ACC112 (cell line): ENCODE measurements around the gene CCDC187.
A peak's percentile ranks its signal among the peaks of the same experiment; 100 is the strongest.
"Not testable (repeated sequence)": the region's sequence is repeated elsewhere in the genome, so short reads cannot be mapped to it uniquely, and the experiment has no call there.

ENCODE experiments used
- H2AFZ ChIP-seq: fragments of 200-600 bp; sonication (generic); one replicate; pipeline ENCODE4 v1.6.0; 2017; ENCODE audit warnings: antibody characterized with exemption, low read length; ENCODE audit not compliant: unreplicated experiment
- H3K27ac ChIP-seq: fragments of 200-600 bp; sonication (generic); 2 replicates; pipeline ENCODE4 v1.5.1; 2014; ENCODE audit warnings: low read depth, mild to moderate bottlenecking, antibody characterized with exemption, low read length, moderate library complexity
- H3K27me3 ChIP-seq: fragments of 200-600 bp; sonication (generic); 2 replicates; pipeline ENCODE4 v1.6.1; 2014; ENCODE audit warnings: mild to moderate bottlenecking, antibody characterized with exemption, low read length, moderate library complexity, mixed read lengths; ENCODE audit not compliant: insufficient read depth
- H3K36me3 ChIP-seq: fragments of 200-600 bp; sonication (generic); 2 replicates; pipeline ENCODE4 v1.6.1; 2016; ENCODE audit warnings: mild to moderate bottlenecking, antibody characterized with exemption, low read length, moderate library complexity, mixed read lengths; ENCODE audit not compliant: insufficient read depth
- H3K4me1 ChIP-seq: fragments of 200-600 bp; sonication (generic); one replicate; pipeline ENCODE4 v1.6.1; 2016; ENCODE audit warnings: low read length, mixed read lengths; ENCODE audit not compliant: insufficient read depth, unreplicated experiment, control insufficient read depth
- H3K4me3 ChIP-seq: fragments of 200-600 bp; sonication (generic); 2 replicates; pipeline ENCODE4 v1.5.1; 2014; ENCODE audit warnings: mild to moderate bottlenecking, low read depth, low read length
- H3K79me2 ChIP-seq: fragments of 200-600 bp; sonication (generic); one replicate; pipeline ENCODE4 v1.6.0; 2016; ENCODE audit warnings: low read length; ENCODE audit not compliant: control insufficient read depth, unreplicated experiment, insufficient read depth

Gene CCDC187

GRCh38 chr9:136303825-136304416, at the start of gene CCDC187:
CCDC187 (minus strand) TSS chr9:136304094; CDS start chr9:136303830, 264 bp downstream.
- Histone ChIP-seq H3K36me3 (no peaks in the 10 kb centered on the region), H2AFZ (no peak within 1 kb of the TSS), H3K27me3 (no peaks in the 10 kb centered on the region), H3K4me1 (no peaks in the 10 kb centered on the region), H3K79me2 (no peaks in the 10 kb centered on the region), H3K4me3 (no peak within 1 kb of the TSS), H3K27ac (no peak within 1 kb of the TSS)

GRCh38 chr9:136353088-136353487, 49.2 kb upstream of the CCDC187 start:
- H3K36me3 ChIP-seq, result peaks cover 5% of the 10 kb centered on the region; the same call in 1 of the 2 replicates
- no peaks in the 10 kb centered on the region for H3K27me3 ChIP-seq
- peaks cover 6% of the 10 kb centered on the region for H3K4me1 ChIP-seq

GRCh38 chr9:136352682-136353081, 48.8 kb upstream of the CCDC187 start:
- Histone ChIP-seq H2AFZ (no peak overlapping the region), H3K4me1 (peaks cover 6% of the 10 kb centered on the region), H3K36me3 (peaks cover 5% of the 10 kb centered on the region; the same call in 1 of the 2 replicates), H3K27me3 (no peaks in the 10 kb centered on the region), H3K79me2 (no peaks in the 10 kb centered on the region), H3K27ac (no peak overlapping the region), H3K4me3 (no peak overlapping the region)

More at GRCh38 chr9:136353088-136353487, 49.2 kb upstream of the CCDC187 start:
- H3K4me3 ChIP-seq, result no peak overlapping the region
- no peak overlapping the region for H2AFZ ChIP-seq
- H3K27ac ChIP-seq, result no peak overlapping the region
- H3K79me2 ChIP-seq, result no peaks in the 10 kb centered on the region

- not testable (repeated sequence) for H3K4me3 ChIP-seq, H2AFZ ChIP-seq, H3K4me1 ChIP-seq, H3K36me3 ChIP-seq, H3K79me2 ChIP-seq, H3K27me3 ChIP-seq, H3K27ac ChIP-seq
Observed at GRCh38 chr9:136351868-136352267, 48.0 kb upstream of the CCDC187 start.

GRCh38 chr9:136351252-136351800, 47.4 kb upstream of the CCDC187 start:
- Histone ChIP-seq H3K4me3 (no peak overlapping the region), H3K79me2 (no peaks in the 10 kb centered on the region), H3K4me1 (peaks cover 11% of the 10 kb centered on the region), H3K36me3 (peaks cover 2% of the 10 kb centered on the region; the same call in 1 of the 2 replicates), H3K27me3 (no peaks in the 10 kb centered on the region), H2AFZ (no peak overlapping the region), H3K27ac (no peak overlapping the region)

- Histone ChIP-seq H3K4me1 (peaks cover 22% of the 10 kb centered on the region), H3K36me3 (no peaks in the 10 kb centered on the region)
Observed at GRCh38 chr9:136349546-136349945, 45.7 kb upstream of the CCDC187 start.

GRCh38 chr9:136348691-136349090, 44.8 kb upstream of the CCDC187 start:
- peaks cover 21% of the 10 kb centered on the region for H3K4me1 ChIP-seq

More at GRCh38 chr9:136349546-136349945, 45.7 kb upstream of the CCDC187 start:
- Histone ChIP-seq H3K4me3 (no peak overlapping the region), H2AFZ (no peak overlapping the region), H3K27me3 (no peaks in the 10 kb centered on the region), H3K79me2 (no peaks in the 10 kb centered on the region), H3K27ac (no peak overlapping the region)

GRCh38 chr9:136347472-136348256, 43.8 kb upstream of the CCDC187 start:
- H3K79me2 ChIP-seq, result no peaks in the 10 kb centered on the region
- H3K36me3 ChIP-seq, result no peaks in the 10 kb centered on the region
- no peak overlapping the region for H2AFZ ChIP-seq
- peaks cover 21% of the 10 kb centered on the region for H3K4me1 ChIP-seq
- H3K4me3 ChIP-seq, result no peak overlapping the region
- no peaks in the 10 kb centered on the region for H3K27me3 ChIP-seq
- H3K27ac ChIP-seq, result no peak overlapping the region

More at GRCh38 chr9:136348691-136349090, 44.8 kb upstream of the CCDC187 start:
- Histone ChIP-seq H3K4me3 (no peak overlapping the region), H3K27me3 (no peaks in the 10 kb centered on the region), H3K36me3 (no peaks in the 10 kb centered on the region), H2AFZ (no peak overlapping the region), H3K79me2 (no peaks in the 10 kb centered on the region), H3K27ac (no peak overlapping the region)

- Histone ChIP-seq H3K27me3 (no peaks in the 10 kb centered on the region), H3K27ac (no peak overlapping the region), H3K79me2 (no peaks in the 10 kb centered on the region), H3K36me3 (no peaks in the 10 kb centered on the region), H3K4me3 (no peak overlapping the region), H2AFZ (no peak overlapping the region), H3K4me1 (peaks cover 21% of the 10 kb centered on the region)
Observed at GRCh38 chr9:136346927-136347465, 43.1 kb upstream of the CCDC187 start.

GRCh38 chr9:136346157-136346481, 42.2 kb upstream of the CCDC187 start:
- Histone ChIP-seq H3K36me3 (no peaks in the 10 kb centered on the region), H3K4me1 (peaks cover 21% of the 10 kb centered on the region), H3K27ac (0 out of 2 replicates have a peak overlapping the region, but pooled peaks have one; percentile 35), H3K79me2 (no peaks in the 10 kb centered on the region), H2AFZ (no peak overlapping the region), H3K4me3 (peak overlapping the region; percentile 62), H3K27me3 (no peaks in the 10 kb centered on the region)
